RPMI8226 (cell line): ENCODE results near the gene IFT43.

ENCODE experiments used
- DNase-seq: peaks from one replicate; pipeline ENCODE4 v3.0.0-alpha.2; 2015

IFT43 gene

DNA sequence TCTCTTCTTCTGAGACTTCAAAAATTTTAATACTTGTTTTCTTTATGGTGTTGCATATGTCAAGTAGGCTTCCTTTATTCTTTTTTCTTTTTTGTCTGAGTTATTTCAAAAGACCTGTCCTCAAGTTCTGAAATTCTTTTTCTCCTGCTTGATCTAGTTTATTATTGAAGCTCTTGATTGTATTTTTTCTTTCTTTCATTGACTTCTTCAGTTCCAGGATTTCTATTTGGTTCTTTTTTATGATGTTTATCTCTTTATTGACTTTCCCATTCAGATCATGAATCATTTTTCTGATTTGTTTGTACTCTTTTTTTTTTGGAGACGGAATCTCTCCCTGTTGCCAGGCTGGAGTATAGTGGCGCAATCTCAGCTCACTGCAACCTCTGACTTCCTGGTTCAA, 34.1 kb downstream of the IFT43 start:
- DNase-seq = no peak

DNA sequence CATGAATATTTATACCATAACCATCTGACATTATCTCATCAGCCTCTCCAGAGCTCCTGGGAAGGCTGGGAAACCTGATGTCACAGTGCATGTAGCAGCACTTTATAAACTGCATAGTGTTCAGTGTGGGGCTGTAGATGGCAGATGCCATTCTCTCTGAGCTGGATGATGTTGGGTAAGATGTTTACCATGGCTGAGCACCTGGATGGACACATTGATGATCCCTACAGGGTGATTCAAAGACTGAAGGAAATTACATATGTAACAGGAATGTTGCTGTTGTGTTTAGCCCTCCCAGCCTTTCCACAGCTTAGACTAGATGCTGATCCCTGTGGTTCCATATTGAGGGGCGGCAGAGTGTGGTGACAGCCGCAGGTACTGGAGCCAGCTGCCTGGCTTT, 37.4 kb downstream of the IFT43 start:
- DNase-seq = no peak

DNA sequence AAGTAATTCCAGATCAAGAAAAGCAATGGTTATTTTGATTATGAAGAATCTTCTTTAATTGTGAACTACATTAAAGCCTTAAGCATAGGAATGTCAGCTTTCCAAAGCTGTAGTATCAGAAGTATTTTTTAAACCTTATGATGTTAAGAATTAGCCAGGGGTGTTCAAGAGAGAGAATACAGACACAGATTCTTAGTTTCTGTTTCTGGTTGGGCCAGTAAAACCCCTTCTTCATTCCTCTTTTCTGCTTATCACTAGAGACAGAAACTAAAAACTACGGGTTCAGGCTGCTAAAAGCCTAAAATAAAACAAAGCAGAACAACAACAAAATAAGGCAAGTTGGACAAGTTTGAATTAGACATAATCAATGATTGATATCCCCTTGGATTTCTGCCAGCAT, 38.2 kb downstream of the IFT43 start:
- no peak for DNase-seq

DNA sequence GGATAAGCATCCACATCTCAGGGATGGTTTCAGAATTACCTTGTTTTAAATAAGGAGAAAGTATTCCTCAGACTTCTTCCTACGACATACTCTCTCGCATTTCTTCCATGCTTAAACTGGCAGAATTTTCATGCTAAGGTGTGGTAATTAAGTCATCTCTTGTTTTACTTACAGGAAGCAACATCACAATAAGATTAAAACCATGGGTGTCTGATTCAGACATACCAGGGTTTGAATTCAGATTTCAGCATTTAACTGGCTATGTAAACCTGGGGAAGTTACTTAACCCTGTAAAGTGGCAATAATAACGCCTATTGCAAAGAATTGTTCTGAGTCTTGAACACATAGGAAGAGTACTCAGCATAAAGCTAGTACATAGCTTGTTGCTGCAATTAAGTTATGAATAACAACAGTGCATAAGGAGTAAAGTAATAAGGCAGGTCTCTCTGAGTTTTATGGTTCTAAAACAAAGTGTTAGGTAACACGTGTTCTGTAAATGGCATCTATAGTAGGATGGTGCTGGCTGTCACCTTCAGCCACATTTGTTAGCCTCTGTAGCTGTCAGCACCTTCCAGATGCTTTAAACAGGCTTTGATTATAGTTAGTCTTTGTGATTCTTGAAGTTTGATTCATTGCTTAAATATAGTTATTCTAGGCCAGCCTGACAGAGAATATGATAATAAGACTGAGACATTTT, 38.8 kb downstream of the IFT43 start:
- DNase-seq = no peak

DNA sequence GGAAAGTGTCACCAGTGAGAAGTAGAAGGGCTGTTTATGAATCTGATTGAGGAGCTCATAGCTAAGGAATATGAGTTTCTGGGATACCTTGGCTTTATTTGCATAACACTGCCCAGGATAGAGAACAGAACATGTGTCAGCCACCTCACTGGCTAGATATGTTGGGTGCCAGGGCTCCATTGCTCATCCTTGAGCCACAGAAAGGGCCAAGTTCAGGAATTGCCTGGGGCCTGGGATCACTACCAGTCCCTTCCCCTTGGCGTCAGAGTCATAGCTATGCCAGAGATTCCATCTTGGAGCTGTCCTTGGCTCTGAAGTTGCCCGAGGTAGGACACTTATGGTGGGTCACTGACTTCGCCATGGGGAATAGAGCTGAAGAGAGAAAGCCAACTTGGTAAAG, 49.0 kb downstream of the IFT43 start:
- no peak for DNase-seq

DNA sequence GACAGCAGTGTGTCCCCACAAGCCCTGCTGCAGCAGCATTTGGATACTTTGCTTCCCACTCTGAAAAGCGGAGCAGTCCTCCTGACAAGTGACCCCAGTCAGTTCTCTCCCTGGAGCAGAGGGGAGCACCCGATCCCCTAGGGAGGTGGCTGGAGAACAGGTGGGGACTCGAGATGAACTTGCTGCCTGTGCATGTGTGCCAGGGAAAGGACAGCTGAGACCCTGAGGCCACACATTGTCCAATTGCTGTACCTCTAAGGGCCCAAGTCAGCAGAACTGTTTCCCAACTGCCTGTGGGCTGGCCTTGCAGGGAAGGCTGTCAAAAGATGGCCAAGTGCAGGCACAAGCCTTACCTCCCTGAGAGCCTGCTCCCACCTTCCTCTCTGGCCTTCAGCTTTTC, 55.1 kb downstream of the IFT43 start:
- DNase-seq = no peak

DNA sequence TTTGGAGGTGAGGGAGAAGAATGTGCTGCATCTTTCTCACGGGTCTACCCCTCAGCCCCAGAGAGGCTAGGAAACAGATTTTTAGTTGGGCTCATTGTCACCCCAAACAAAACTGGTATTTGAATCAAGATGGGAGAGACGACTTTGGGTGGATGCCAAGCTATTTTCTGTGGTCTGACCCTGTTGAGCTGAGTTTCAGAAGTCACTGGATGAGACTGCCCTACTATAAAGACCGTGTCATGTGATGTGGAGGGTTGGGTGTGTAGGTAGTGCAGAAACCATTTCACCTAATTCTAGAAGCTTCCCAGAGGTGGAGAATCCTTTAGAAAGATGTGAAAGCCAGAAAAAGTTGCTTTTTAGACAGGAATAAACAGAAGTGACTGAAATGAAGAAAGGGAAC, 60.2 kb downstream of the IFT43 start:
- peak; percentile 58 for DNase-seq

DNA sequence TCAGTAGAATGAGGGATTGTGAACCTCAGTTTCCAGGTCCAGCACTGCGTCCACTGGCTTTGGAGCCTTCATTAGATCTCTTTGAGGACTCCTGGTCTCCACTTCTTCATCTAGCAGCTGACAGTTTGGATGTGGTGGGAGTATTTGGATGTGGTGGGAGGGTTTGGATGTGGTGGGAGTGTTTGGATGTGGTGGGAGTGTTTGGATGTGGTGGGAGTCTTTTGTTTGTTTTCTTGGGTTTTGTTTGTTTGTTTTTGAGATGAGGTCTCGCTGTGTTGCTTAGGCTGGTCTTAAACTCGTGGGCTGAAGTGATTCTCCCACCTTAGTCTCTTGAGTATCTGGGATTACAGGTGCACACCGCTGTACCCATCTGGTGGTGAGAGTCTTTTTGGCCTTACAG, 64.7 kb downstream of the IFT43 start:
- DNase-seq = no peak

DNA sequence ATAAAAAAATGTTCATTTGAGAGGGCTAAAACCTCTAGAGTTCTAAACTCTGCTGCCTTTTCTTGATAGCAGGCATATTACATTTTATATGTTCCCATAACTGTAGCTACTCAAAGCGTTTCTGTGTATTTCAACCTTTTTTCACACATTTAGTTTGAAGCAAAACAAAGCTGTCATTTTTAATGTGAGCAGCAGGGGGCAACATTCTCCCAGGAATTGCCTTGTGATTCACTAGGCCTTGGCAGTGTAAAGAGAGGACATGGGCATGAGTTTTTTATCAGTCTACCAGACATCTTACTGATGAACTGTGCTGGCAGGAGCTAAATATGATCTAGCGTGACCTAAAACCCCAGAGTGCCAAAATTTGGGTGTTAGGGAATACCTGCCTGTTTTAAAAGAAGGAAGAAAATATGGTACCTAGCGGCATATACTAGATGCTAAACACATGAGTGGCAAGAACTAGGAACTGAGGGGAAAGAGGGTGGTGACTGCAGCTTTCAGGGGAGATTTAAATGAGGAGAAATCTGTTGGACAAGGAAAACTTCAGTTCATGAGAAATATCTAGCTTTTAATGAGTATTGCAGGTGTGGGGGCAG, 65.3 kb downstream of the IFT43 start:
- peak; percentile 57 for DNase-seq

DNA sequence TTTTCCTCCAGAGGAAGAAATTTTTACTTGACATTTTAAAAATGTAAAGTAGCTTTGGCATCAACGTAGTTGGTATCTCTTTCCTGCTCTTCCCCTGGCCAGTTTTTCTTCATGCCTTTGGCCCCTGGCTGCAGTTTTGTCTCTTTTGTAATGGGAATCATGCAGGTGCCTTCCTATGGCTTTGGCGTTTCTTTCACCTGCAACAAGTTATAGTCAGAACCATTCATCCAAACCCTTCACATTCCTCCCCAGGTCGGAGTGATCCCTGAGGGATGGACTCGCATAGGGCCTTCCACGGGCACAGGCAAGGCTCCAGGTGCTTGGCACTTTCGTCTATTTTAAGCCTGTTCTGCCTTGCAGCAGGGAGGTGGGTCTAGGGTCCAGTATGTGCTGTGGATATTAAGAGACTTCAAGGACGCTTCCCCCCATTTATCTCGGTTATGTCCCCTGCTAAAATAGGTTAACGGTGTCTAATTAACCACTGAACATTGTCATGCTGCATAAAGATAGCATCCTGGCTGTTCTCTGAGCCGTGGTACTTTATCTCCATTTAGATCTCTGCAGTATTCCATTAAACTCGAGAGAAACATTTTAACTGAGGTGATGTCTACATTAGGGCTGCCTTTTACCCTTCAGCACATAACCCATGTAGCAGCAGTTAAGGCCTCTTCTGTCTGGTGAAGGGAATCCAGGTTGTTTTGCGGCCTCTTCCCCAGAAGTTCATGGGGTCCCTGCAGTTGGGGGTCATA, 66.3 kb downstream of the IFT43 start:
- DNase-seq = no peak

DNA sequence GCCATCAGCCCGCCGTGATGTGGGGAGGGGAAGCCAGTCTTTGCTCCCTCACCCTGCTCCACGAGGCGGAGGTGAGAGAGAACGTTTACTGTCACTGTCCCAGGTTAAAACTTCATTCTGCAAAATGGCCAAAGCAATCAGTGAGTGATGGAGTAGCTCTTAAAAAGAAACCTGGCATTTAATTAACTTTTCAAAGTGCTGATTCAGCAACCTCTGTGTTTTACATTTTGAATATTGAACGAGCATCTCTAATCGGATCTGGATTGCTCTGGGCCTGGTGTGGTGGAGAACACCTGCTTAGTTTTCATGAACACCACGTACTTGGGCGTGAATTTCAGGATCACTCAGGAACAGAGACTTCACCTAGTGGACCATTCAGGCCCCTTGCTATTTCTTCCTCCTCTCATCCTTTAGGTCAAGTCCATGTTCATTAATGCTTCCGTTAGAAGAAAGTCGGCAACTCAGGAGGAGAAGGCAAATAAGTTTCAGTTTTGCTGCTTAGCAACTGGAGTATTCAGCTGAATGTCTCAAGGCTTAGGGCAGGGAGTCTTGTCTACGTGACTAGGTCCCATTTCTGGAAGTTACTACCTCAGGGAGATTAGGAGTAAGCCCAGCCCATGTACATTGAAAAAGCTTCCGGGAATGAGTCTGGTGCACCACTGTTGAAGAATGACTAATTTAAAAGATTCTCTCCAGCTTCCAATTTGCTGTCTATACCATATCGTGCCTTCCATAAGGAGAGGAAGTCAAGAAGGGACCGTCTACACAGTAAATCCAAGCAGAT, 68.2 kb downstream of the IFT43 start:
- no peak for DNase-seq

DNA sequence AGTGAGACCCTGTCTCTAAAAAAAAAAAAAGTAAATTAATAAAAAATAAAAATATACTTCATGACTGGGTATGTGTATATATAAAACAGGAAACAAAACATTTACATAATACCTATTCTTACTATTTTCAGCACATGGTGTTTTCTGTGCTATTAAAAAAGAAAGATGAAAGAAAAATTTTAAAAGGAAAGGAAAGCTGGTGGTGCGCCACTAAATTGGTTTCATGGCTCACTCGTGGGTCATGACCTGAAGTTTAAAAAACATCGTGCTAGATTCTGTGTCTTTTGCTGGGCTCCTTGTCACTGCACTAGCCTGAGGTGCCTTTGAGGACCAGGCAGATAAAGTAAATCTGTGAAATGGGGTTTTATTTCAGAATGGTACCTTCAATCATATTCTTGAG, 69.8 kb downstream of the IFT43 start:
- DNase-seq = no peak

DNA sequence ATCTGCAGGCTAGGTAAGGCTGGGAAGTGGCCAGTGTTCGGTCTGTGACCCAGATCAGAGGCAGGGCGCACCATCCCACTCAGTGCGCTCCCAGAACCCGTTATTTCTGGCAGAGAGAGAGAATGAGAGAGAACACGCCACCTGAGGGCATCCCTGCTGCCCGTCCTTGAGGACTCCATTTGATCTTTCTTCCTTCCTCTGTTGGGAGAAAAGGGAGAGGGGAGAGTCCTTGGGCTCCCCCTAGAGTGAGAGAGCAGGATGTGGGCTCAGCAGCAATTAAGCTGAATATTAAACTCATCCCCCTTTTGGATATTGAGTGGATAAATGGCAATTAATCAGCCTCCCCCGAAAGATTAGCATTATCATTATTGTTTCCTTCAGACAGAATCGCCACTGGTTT, 70.6 kb downstream of the IFT43 start:
- DNase-seq = no peak

DNA sequence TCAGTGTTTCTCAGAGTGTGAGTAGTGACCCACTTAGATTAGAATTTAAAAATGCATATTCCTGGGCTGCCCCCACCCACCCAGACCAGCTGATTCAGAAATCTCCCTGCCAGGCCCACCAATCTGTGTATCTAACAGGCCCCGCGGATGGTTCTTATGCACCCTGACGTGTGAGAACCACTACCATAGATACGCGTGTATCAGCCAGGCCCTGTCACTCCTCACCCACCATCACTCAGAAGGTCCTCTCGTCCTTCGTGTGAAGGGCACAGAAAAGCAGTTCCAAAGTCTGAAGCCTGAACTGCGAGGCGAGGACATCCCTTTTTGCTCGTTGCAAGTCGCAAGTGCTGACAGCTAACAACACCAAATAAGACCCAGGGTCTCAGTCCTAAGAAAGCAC, 72.4 kb downstream of the IFT43 start:
- DNase-seq = no peak

DNA sequence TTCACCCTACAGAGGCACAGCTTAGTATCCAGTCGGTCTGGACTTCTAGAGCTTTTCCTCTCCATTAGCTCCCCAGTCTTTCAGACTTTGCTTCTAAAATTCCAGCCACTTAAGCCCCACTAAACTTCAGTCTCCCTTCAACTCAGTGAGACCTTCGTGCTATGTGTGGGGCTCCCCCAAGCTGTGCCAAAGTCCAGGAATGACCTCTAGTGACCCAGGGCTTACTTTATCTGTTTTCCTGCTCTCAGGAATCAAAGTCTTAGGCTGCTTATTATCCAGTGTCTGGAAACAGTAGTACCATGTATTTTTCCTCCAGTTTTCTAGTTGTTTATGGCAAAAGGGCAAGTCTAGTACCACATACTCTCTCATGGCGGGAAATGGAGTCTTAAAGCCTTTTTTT, 77.8 kb downstream of the IFT43 start:
- DNase-seq = no peak

DNA sequence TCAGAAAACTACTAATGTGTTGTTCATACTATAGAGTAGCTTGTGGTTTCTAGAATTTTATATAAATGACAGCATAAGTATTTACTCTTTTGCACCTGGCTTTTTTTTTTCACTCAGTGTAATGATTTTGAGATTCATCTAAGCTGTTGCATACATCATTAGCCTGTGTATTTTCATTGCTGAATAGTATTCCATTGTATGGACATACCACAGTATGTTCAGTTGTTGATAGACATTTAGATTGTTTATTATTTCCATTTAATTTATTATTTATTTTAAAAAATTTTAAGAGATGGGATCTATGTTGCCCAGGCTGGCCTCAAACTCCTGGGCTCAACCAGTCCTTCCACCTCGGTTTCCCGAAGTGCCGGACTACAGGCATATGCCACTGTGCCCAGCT, 80.0 kb downstream of the IFT43 start:
- DNase-seq = no peak

DNA sequence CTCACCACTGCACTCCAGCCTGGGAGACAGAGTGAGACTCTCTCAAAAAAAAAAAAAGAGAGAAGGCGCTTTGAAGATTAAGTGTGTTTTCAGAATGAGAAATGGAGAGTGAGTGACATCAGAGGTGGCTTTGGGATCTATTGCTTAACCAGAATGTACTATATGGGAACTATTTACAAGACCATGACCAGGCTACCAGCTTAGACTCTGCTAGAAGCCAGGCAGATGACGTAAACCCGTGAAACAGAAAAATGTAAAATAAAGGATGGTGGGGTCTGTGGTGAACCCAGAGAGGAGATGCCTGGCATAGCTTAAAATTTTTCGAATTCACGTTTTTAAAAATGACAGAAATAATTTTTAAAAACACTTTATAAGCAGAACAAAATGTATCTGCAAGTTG, 82.0 kb downstream of the IFT43 start:
- no peak for DNase-seq

DNA sequence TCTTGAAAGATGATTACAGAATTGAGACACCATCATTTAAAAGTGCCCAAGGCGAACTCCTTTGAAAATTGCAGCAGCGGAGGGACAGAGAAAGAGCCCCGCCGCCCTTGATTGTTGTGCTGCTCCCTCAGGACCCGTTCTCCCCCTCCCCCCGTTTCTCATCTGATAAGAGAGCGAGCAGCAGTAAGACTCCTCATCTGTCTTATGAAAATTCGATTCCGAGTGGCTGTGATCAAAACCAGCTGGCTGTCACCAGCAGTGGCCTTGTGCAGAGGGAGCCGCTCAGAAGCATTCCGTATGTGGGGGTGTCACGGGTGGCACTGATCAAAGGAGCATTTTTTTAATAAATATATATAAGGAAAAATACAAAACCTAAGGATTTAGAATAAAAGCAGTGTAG, 88.2 kb downstream of the IFT43 start:
- DNase-seq = no peak

DNA sequence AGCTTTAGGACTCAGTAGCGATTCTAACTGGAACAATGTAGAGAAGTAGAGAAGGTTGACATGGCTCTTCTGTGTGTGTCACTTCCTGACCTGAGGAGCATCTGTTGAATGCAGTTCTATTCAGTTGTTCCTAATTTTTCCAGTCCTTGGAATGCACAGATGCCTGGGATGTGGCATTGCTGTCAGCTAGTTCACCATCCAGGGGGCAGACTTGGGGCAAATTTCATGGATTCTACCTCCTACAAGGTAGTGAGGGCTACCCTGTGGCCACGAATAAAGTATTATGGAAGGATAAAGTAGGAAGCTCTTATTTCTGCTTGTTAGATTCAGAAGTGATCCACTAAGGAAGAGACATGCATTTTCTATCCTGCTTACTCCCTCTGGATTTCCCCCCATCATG, 91.8 kb downstream of the IFT43 start:
- DNase-seq = no peak

DNA sequence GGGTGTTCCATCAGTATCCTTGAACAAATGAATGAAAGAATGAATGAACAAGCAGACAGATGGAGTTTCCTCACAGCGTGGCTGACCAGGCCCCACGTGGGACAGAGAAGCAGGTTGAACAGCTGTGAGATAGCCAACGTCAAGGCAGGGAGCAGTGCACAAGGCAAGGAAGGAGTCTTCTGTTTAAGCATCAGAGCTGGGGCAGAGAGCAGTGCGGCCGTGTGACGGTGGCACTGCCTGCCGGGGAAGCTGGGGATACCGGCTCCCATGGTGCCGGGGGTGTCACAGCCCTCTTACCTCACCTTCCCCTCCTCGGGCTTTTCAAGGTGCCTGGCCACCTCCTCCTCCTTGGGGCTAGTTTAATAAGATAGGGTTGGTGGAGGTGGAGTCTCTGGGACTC, 92.9 kb downstream of the IFT43 start:
- no peak for DNase-seq

DNA sequence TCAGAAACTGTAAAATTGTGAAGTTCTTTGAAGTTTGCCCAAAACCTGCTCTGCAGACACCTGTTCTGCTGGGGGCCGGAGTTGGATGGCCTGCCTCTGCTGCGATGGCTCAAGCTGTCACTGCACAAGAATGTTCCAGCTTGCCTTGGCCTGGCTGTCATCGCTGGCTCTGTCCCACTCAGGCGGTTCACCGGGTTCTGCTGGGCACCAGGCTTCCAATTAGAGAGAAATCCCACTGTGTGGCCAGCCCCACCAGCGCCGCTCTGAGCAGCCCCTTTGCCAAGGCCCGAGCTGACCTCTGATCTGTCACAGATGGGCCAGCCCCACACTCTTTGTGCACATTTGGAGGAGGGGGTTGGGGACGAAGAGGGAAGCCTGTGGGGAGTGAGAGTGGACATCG, 94.5 kb downstream of the IFT43 start:
- no peak for DNase-seq

DNA sequence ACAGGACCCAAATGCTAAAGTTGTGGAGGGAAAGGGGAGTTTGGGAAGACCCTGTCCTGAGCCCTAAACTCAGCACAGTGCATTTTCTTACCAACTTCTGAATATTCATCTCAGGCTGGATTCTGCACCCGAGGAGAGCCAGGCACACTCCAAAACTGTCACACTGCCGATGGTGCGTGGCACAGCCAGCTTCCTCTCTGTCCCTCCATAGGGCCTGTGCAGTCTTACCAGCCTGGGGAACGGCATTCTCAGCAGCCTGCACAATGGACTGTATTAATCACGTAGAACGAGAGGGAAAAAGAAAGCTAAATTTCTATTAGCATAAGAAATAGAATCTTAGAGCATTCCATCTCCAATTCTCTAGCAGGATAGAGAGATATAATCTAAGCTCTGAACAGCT, 94.9 kb downstream of the IFT43 start:
- DNase-seq = no peak

DNA sequence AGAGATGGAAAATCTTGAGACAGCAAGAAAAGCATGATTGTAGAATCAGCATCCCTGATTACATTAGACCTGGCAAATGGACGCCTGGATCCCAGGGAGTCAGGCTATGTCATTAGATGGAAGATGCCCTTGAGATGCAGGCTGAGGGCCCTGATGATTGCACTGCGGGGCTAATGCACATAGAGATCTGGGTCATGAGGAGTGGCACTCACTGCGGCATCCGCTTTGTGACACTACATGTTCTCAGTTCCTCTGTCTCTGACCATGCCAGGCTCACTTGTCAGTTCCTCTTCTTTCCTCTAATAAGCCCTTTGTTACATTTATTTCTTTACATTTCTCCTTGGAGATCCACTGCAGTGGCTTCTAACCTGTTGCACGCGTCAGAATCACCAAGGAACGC, 96.1 kb downstream of the IFT43 start:
- no peak for DNase-seq
